HG03025 (cell line): ENCODE data around the gene DAPK2.

Experiments
- ATAC-seq: cut with Tn5 transposase; IDR thresholded peaks from one replicate; pipeline ENCODE4 v1.9.1; 2021; ENCODE audit warnings: mild to moderate bottlenecking, moderate library complexity; ENCODE audit not compliant: unreplicated experiment, low FRiP score

Gene DAPK2

GRCh38 chr15:64026591-64026990, 19.7 kb downstream of the DAPK2 start:
- no peak for ATAC-seq

GRCh38 chr15:64024172-64025050, 21.9 kb downstream of the DAPK2 start:
- ATAC-seq = no peak

DNA sequence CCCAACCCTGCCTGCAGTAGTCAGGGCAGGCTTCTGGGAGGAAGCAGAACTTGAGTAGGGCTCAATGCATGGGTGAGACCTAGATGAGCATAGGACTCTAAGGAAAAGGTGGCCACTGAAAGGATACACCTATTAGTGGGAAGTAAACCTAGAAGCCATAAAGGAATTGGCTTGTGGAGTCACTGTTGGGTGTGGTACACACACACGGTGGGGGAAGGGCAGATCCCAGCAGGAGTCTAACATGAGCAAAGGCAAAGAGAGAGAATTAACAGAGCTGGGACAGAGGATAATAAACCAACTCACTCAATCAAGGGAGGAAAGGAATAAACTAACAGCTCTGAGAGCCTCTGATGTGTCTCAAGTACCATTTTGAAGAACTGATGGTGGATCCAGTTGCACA, 23.1 kb downstream of the DAPK2 start:
- ATAC-seq = no peak

DNA sequence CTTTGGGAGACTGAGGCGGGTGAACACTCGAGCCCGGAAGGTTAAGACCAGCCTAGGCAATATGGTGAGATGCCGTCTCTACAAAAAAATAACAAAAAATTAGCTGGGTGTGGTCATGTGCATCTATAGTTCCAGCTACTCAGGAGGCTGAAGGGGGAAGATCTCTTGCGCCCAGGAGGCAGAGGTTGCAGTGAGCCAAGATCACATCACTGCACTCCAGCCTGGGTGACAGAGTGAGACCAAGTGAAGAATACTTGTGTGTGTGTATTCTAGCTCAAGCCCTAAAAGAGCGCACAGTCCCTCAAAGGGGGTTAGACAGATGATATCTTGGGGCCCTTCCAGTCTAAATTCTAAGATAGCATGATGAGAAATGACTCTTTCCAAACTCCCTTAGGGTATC, 23.7 kb downstream of the DAPK2 start:
- no peak for ATAC-seq

GRCh38 chr15:64019764-64020163, 26.5 kb downstream of the DAPK2 start:
- ATAC-seq = no peak

DNA sequence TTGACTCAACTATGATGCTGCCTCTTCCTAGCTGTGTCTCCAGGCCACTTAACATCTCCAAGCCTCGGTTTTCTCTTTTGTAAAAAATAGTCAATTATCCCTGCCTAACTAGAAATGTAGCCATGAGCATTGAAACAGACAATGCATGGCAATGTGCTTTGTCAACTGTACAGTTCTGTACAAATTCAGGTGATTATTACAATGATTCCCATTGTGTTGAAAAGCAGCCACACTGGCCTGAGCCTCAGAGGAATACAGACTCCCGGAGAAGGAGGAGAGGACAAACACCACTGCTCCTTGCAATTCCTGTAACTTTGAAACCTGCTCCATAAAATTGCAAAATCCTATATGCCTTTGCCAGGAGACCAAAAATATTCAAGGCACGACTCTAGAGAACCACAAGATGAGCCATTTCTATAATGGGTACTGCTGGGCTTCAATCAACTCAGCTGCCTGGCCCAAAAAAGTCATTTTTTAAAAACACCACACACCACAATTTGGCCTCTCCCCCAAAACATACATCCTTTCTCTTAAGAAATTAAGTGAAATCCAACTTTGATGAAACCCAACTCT, 28.6 kb downstream of the DAPK2 start:
- ATAC-seq = no peak

DNA sequence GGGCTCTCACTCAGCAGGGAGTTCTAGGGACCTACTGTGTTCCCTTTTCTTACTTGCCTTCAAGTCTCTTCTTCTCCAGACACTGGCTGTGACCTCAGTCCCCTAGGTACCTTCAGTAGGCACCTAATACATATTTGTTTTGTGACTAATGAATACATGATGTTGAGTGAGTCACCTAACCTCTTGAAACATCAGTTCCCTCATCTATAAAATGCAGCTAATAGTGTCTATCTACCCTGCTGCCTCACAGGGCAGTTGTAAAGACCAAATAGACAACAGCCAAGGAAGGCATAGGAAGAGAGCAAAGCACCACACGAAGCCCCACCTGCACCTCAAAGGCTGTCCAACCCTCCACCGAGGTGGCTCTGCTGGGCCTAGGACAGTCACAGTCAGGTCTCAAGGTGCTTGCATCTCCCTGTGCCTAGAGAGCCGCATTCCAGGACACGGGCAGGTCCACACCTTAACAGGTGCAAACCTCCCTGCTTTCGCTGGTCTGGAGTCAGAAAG, 29.1 kb downstream of the DAPK2 start:
- ATAC-seq = no peak

DNA sequence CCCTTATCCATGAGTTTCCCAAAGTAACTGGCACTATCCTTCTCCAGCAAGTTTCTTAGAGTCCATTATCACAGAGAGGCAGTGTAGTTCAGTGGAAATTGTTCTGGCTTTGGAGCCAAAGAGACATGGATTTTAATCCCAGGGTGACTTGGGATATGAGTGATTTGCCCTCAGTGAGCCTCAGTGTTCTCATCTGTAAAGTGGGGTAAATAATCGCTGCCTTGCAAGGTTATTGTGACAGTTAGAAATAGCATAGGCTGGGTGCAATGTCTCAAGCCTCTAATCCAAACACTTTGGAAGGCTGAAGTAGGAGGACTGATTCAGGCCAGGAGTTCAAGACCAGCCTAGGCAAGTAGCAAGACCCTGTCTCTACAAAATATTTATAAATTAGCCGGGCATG, 30.0 kb downstream of the DAPK2 start:
- ATAC-seq = no peak

DNA sequence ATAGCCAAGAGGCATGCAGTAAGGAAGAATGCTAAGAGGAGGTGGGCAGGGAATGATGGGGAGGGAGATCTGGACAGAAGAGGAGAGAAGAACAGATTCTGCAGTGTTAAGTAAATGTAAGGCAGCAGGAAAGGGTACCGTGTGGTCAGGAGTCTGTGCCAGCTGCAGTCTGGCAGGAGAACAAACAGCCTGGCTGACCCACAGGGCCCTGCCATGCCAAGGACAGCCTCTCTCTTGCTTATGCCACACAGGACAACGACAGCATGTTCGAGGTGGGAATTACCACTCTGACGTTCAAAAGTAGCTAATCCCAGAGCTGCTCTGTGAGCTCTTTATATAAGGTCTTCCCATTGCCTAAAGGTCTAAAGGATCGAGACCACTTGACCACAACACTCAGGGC, 31.3 kb downstream of the DAPK2 start:
- no peak for ATAC-seq

- no peak for ATAC-seq
Measured at GRCh38 chr15:64013179-64014062, 32.9 kb downstream of the DAPK2 start.

GRCh38 chr15:64011736-64012135, 34.5 kb downstream of the DAPK2 start:
- no peak for ATAC-seq

- ATAC-seq = peak; percentile 55
Measured at GRCh38 chr15:64010719-64011118, 35.6 kb downstream of the DAPK2 start.

DNA sequence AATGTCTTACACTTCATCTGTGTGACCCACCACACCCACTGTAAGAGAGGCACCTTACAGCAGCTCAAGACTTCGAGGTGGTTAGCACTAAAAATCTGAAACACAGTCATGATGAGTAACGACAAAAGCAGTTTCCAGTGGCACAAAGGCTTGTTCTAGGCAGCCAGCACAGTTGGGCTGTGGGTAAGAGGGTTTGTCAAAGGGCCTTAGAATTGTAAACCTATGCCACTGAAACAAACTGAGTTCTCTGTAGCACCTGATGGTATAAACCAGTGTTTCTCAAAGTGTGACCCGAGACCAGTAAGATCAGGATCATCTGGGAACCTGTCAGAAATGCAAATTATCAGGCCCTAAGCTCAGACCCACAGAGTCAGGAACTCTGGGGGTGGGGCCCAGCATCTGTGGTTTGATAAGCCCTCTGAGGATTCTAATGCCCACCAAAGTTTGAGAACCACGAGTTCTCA, 36.5 kb downstream of the DAPK2 start:
- no peak for ATAC-seq

- no peak for ATAC-seq
Measured at GRCh38 chr15:64009241-64009640, 37.0 kb downstream of the DAPK2 start.

GRCh38 chr15:64008177-64008576, 38.1 kb downstream of the DAPK2 start:
- ATAC-seq = no peak

- no peak for ATAC-seq
Measured at GRCh38 chr15:64006642-64007041, 39.6 kb downstream of the DAPK2 start.

GRCh38 chr15:64004587-64004986, 41.7 kb downstream of the DAPK2 start:
- ATAC-seq = no peak

- ATAC-seq = no peak
Measured at GRCh38 chr15:64004056-64004455, 42.2 kb downstream of the DAPK2 start.

- no peak for ATAC-seq
Measured at GRCh38 chr15:64003182-64003581, 43.1 kb downstream of the DAPK2 start.

GRCh38 chr15:64001148-64001547, 45.1 kb downstream of the DAPK2 start:
- no peak for ATAC-seq
